ENCODE results near the gene CPLANE1.

CPLANE1 gene

GRCh38 chr5:37075399-37075950 lies 173.7 kb downstream of the CPLANE1 start:
- no peak overlapping the region for H2AFZ ChIP-seq
- no peak for TF ChIP-seq CTCF (IDR thresholded peaks at IDR 0.05)
- no peaks in the 10 kb centered on the region for H3K27me3 ChIP-seq (ENCODE audit: control insufficient read depth, insufficient read depth, low read length)
- H3K27ac ChIP-seq, result no peak overlapping the region
- H3K9me3 ChIP-seq (ENCODE audit: control insufficient read depth, low read length), result no peaks in the 10 kb centered on the region
- no peak overlapping the region for H3K4me2 ChIP-seq (ENCODE audit: low read length)
- H3K36me3 ChIP-seq (ENCODE audit: control insufficient read depth, insufficient read depth, low read length), result no peaks in the 10 kb centered on the region
- H3K79me2 ChIP-seq, result no peaks in the 10 kb centered on the region
- H3K9ac ChIP-seq, result no peak overlapping the region
- no peak overlapping the region for H3K4me3 ChIP-seq (ENCODE audit: low read depth, low read length)
- H3K4me1 ChIP-seq, result no peaks in the 10 kb centered on the region

GRCh38 chr5:37071901-37072581 lies 177.1 kb downstream of the CPLANE1 start:
- no peak overlapping the region for H3K4me2 ChIP-seq (ENCODE audit: low read length)
- no peak overlapping the region for H3K4me3 ChIP-seq (ENCODE audit: low read depth, low read length)
- no peaks in the 10 kb centered on the region for H3K36me3 ChIP-seq (ENCODE audit: control insufficient read depth, insufficient read depth, low read length)
- H2AFZ ChIP-seq, result no peak overlapping the region
- H3K79me2 ChIP-seq, result no peaks in the 10 kb centered on the region
- H3K27me3 ChIP-seq (ENCODE audit: control insufficient read depth, insufficient read depth, low read length), result no peaks in the 10 kb centered on the region
- no peak overlapping the region for H3K27ac ChIP-seq
- TF ChIP-seq CTCF (IDR thresholded peaks at IDR 0.05), result no peak
- no peaks in the 10 kb centered on the region for H3K9me3 ChIP-seq (ENCODE audit: control insufficient read depth, low read length)
- H3K9ac ChIP-seq, result no peak overlapping the region
- no peaks in the 10 kb centered on the region for H3K4me1 ChIP-seq

GRCh38 chr5:37071487-37071886 lies 177.7 kb downstream of the CPLANE1 start:
- Histone ChIP-seq H3K79me2 (no peaks in the 10 kb centered on the region), H3K27me3 (ENCODE audit: control insufficient read depth, insufficient read depth, low read length) (no peaks in the 10 kb centered on the region), H3K9ac (no peak overlapping the region), H3K4me1 (no peaks in the 10 kb centered on the region), H3K36me3 (ENCODE audit: control insufficient read depth, insufficient read depth, low read length) (no peaks in the 10 kb centered on the region), H3K9me3 (ENCODE audit: control insufficient read depth, low read length) (no peaks in the 10 kb centered on the region), H3K27ac (no peak overlapping the region), H3K4me2 (ENCODE audit: low read length) (no peak overlapping the region), H2AFZ (no peak overlapping the region), H3K4me3 (ENCODE audit: low read depth, low read length) (no peak overlapping the region)
- no peak for TF ChIP-seq CTCF (IDR thresholded peaks at IDR 0.05)

- no peak overlapping the region for H3K4me2 ChIP-seq (ENCODE audit: low read length)
- H3K27me3 ChIP-seq (ENCODE audit: control insufficient read depth, insufficient read depth, low read length), result no peaks in the 10 kb centered on the region
- no peak for TF ChIP-seq CTCF (IDR thresholded peaks at IDR 0.05)
- no peaks in the 10 kb centered on the region for H3K9me3 ChIP-seq (ENCODE audit: control insufficient read depth, low read length)
- H2AFZ ChIP-seq, result no peak overlapping the region
- no peak overlapping the region for H3K4me3 ChIP-seq (ENCODE audit: low read depth, low read length)
- no peak overlapping the region for H3K27ac ChIP-seq
- H3K79me2 ChIP-seq, result no peaks in the 10 kb centered on the region
- no peak overlapping the region for H3K9ac ChIP-seq
- no peaks in the 10 kb centered on the region for H3K4me1 ChIP-seq
- no peaks in the 10 kb centered on the region for H3K36me3 ChIP-seq (ENCODE audit: control insufficient read depth, insufficient read depth, low read length)
Observed at GRCh38 chr5:37064442-37064841, 184.7 kb downstream of the CPLANE1 start.

GRCh38 chr5:37063739-37064138 lies 185.4 kb downstream of the CPLANE1 start:
- H3K4me3 ChIP-seq (ENCODE audit: low read depth, low read length), result no peak overlapping the region
- H3K79me2 ChIP-seq, result no peaks in the 10 kb centered on the region
- TF ChIP-seq CTCF (IDR thresholded peaks at IDR 0.05), result no peak
- H3K27ac ChIP-seq, result no peak overlapping the region
- no peaks in the 10 kb centered on the region for H3K4me1 ChIP-seq
- H3K4me2 ChIP-seq (ENCODE audit: low read length), result no peak overlapping the region
- no peak overlapping the region for H2AFZ ChIP-seq
- no peak overlapping the region for H3K9ac ChIP-seq
- H3K36me3 ChIP-seq (ENCODE audit: control insufficient read depth, insufficient read depth, low read length), result no peaks in the 10 kb centered on the region
- H3K9me3 ChIP-seq (ENCODE audit: control insufficient read depth, low read length), result no peaks in the 10 kb centered on the region
- H3K27me3 ChIP-seq (ENCODE audit: control insufficient read depth, insufficient read depth, low read length), result no peaks in the 10 kb centered on the region
